Upper lobe of right lung (tissue), 1 donor: ENCODE data around the gene METTL24. TPM values are rescaled to one million over a fixed set of nuclear protein-coding genes. Genes with fewer than 3 reads are reported as not detected.

Experiments
- ATAC-seq: fragments of 200-7000 bp; cut with Tn5 transposase; one replicate; pipeline ENCODE4 v1.9.1; 2020; ENCODE audit warnings: mild to moderate bottlenecking, moderate library complexity
- DNase-seq: peaks from one replicate; pipeline ENCODE4 v3.0.0-alpha.2; 2020
- H3K27ac ChIP-seq: fragments of 200-600 bp; one replicate; pipeline ENCODE4 v1.8.0; 2022
- H3K27me3 ChIP-seq: fragments of 200-600 bp; one replicate; pipeline ENCODE4 v1.8.0; 2022; ENCODE audit warnings: mild to moderate bottlenecking
- H3K36me3 ChIP-seq: fragments of 200-600 bp; one replicate; pipeline ENCODE4 v1.8.0; 2022
- H3K4me1 ChIP-seq: fragments of 200-600 bp; one replicate; pipeline ENCODE4 v1.8.0; 2022
- H3K4me3 ChIP-seq: fragments of 200-600 bp; one replicate; pipeline ENCODE4 v1.8.0; 2022; ENCODE audit warnings: mild to moderate bottlenecking
- H3K9me3 ChIP-seq: fragments of 200-600 bp; one replicate; pipeline ENCODE4 v1.8.0; 2022
- intact Hi-C: fragments of 100-400 bp; cut with DNase I; formaldehyde crosslinking; loops from one replicate; pipeline ENCODE4 v1.11.0; 2022
- total RNA-seq: library from RNA; stranded (reverse); fragmentation: NEBNext Ultra II Directional; extraction: Animal tissue kit (Norgen Biotek cat#: 25700); gene quantifications from one replicate; pipeline ENCODE4 v1.2.1, GENCODE V29; 2021
- TF ChIP-seq, protein P1 (sequence below): fragments of 200-600 bp; IDR thresholded peaks from one replicate; pipeline ENCODE4 v1.8.0; 2022; ENCODE audit warnings: antibody characterized with exemption
- donor health status: DM: no; HTN: yes; CAD: no; lungs with severe emphysema.

Gene METTL24
- total RNA-seq, 1 donor from 2014 or later, result 3.7 TPM

DNA sequence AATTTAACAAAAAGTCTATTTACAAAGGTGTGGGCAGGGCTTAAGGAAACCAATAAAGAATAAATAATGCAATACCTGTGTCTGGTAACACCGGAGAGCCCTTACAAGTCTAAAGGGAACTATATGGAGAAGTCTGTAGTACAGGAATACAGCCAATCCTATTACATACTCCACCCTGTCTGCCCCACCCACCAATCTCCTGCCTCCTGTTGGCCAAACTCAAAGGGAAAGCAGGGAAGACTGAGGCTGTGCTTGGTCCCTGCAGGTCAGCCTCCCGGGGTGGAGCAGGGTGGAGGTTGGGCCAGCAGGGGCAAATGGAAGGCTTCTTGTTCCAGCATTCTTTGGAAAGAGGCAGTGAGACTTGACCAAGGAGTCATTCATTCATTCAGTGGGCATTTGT, 31.5 kb downstream of the METTL24 start:
- no peaks in the 10 kb centered on the region for H3K9me3 ChIP-seq
- intact Hi-C loops, result no loop called here
- no peak for DNase-seq
- H3K27ac ChIP-seq, result peak overlapping the region; percentile 40
- no peak for ATAC-seq
- H3K36me3 ChIP-seq, result no peaks in the 10 kb centered on the region
- TF ChIP-seq, protein P1, sequence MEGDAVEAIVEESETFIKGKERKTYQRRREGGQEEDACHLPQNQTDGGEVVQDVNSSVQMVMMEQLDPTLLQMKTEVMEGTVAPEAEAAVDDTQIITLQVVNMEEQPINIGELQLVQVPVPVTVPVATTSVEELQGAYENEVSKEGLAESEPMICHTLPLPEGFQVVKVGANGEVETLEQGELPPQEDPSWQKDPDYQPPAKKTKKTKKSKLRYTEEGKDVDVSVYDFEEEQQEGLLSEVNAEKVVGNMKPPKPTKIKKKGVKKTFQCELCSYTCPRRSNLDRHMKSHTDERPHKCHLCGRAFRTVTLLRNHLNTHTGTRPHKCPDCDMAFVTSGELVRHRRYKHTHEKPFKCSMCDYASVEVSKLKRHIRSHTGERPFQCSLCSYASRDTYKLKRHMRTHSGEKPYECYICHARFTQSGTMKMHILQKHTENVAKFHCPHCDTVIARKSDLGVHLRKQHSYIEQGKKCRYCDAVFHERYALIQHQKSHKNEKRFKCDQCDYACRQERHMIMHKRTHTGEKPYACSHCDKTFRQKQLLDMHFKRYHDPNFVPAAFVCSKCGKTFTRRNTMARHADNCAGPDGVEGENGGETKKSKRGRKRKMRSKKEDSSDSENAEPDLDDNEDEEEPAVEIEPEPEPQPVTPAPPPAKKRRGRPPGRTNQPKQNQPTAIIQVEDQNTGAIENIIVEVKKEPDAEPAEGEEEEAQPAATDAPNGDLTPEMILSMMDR, result no peak
- H3K27me3 ChIP-seq, result no peaks in the 10 kb centered on the region
- peaks cover 20% of the 10 kb centered on the region for H3K4me1 ChIP-seq
- no peak overlapping the region for H3K4me3 ChIP-seq

DNA sequence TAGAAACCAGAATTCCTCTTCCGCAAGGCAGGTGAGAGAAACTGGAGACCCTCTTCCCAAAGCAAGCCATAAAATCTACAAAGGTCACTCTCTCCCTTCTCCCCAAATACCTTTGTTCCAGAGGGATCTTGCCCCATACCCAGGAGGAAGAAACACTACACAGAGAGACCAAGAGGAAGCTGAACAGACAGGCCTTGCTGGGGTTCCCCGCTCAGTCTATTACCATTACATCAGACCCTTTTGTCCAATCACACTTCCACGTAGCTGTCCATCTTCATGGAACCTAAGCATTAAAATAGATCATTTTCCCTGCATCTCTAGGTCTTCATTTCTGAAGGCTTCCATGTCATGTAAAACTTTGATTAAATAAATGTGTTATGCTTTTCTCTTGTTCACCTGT, 32.1 kb downstream of the METTL24 start:
- no peak overlapping the region for H3K4me3 ChIP-seq
- ATAC-seq, result peak; percentile 54
- no peaks in the 10 kb centered on the region for H3K27me3 ChIP-seq
- intact Hi-C loops, result no loop called here
- no peaks in the 10 kb centered on the region for H3K9me3 ChIP-seq
- TF ChIP-seq, protein P1, result no peak
- peaks cover 20% of the 10 kb centered on the region for H3K4me1 ChIP-seq
- no peak overlapping the region for H3K27ac ChIP-seq
- no peaks in the 10 kb centered on the region for H3K36me3 ChIP-seq
- DNase-seq, result no peak

DNA sequence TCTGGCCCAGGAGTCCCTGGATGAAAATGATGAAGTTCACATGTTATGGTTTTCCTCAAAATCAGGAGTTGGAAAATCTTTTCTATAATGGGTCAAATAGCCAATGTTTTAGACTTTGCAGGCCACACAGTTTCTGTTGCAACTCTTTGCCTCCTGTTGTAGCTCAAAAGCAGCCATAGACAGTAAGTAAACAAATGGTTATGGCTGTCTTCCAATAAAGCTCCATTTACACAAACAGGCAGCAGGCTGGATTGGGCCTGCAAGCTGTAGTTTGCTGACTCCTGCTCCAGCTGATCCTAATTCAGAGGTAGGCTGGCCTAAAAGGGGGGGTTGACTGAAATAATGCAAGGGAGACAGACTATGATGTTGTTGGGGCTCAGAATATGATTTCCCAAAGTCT, 33.0 kb downstream of the METTL24 start:
- DNase-seq (no peak), ATAC-seq (peak; percentile 50)
- Histone ChIP-seq H3K27me3 (no peaks in the 10 kb centered on the region), H3K9me3 (no peaks in the 10 kb centered on the region), H3K4me1 (peaks cover 19% of the 10 kb centered on the region), H3K36me3 (no peaks in the 10 kb centered on the region), H3K4me3 (no peak overlapping the region), H3K27ac (no peak overlapping the region)
- intact Hi-C loops, result no loop called here
- TF ChIP-seq, protein P1, result no peak

DNA sequence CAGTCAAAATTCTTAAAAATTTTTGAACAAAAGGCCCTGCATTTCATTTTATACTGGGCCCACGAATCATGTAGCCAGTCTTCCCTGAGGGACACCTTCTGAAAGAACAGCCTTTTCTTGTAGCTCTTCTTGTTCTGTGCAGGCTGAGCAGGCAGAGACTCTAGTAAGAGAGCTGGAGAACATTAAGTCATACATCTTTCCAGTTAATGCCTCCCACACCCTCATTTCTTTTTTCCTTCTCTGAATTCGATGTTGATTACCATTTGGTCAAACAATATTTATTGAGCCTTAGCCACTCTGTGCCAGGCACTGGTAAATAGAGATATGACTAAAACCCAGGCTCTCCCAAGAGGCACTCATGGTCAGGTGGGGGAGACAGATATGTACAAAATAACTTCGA, 33.6 kb downstream of the METTL24 start:
- intact Hi-C loops, result no loop called here
- DNase-seq (no peak), ATAC-seq (no peak)
- Histone ChIP-seq H3K9me3 (no peaks in the 10 kb centered on the region), H3K4me1 (peaks cover 14% of the 10 kb centered on the region), H3K36me3 (no peaks in the 10 kb centered on the region), H3K27ac (peak overlapping the region; percentile 27), H3K27me3 (no peaks in the 10 kb centered on the region), H3K4me3 (no peak overlapping the region)
- TF ChIP-seq, protein P1, result no peak

DNA sequence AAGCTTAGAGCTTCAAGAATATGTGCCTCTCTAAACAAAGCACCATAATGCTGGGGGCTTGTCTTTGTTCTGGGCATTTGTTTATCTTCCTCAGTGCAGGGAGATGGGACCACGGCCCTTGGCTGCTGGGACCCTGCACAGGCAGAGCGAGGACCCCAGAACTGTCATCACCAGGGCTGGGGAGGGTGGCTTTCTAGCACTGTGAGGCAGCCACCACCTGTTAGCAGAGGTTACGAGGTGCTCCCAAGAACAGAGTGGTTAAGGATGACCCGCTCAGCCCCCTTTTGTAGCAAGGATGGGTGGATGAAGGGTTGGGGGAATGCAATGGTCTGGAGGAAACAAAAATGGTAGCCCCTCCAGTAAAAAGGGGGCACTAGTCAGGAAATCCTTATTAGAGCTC, 34.9 kb downstream of the METTL24 start:
- ATAC-seq (no peak), DNase-seq (no peak)
- Histone ChIP-seq H3K36me3 (no peaks in the 10 kb centered on the region), H3K9me3 (no peaks in the 10 kb centered on the region), H3K4me1 (peaks cover 14% of the 10 kb centered on the region), H3K27ac (peak overlapping the region; percentile 11), H3K4me3 (no peak overlapping the region), H3K27me3 (no peaks in the 10 kb centered on the region)
- intact Hi-C loops, result no loop called here
- TF ChIP-seq, protein P1, result no peak

DNA sequence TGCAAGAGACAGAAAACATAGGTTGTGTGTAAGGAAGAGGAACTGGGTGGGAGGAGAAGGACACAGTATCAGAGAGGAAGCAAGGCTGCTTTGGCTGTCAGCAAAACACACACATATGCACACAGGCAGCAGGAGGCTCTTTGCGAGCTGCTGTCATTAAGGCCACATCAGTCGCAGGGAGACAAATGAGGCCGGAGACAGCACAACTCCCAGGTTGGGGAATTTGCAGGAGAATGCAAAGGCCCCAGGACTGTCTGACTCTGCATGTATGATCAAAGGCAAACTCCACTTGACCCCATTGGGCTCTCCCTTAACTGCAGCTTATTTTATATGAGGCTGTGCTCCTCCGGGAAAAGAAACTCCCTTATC, 35.3 kb downstream of the METTL24 start:
- Histone ChIP-seq H3K4me3 (no peak overlapping the region), H3K9me3 (no peaks in the 10 kb centered on the region), H3K4me1 (peaks cover 14% of the 10 kb centered on the region), H3K27ac (peak overlapping the region; percentile 11), H3K27me3 (no peaks in the 10 kb centered on the region), H3K36me3 (no peaks in the 10 kb centered on the region)
- TF ChIP-seq, protein P1, result no peak
- DNase-seq, result no peak
- intact Hi-C loops, result no loop called here
- peak; percentile 72 for ATAC-seq
